Spleen (tissue), 7 donors: ENCODE results near the gene ZNF775.

ENCODE experiments used
- CTCF ChIP-seq, 11 experiments: fragments of 200-600 bp in 7 of 11; fragments of 450-650 bp in 4 of 11; sonication (generic) in 4 of 11; IDR thresholded peaks in 8 of 11; conservative IDR thresholded peaks in 3 of 11; 1 replicate in 7 of 11; 2 replicates in 4 of 11; pipeline versions ENCODE4 v1.4.0 to v1.8.0; 2016 to 2021; ENCODE audit warnings: antibody characterized with exemption in 11 of 11, inconsistent platforms in 4 of 11, mild to moderate bottlenecking in 1 of 11
- POLR2AphosphoS5 ChIP-seq, 3 donors: sonication (generic); formaldehyde crosslinking; IDR thresholded peaks; one replicate each; pipeline ENCODE4 v1.5.1; 2017; ENCODE audit warnings: antibody characterized with exemption in 3 of 3
- donor health status: DM: no; HTN: no; CAD: no; lungs with moderate emphysema.
- donor health status: DM: no; HTN: no; CAD: no.
- donor health status: DM: no; HTN: no; CAD: no.

- TF ChIP-seq CTCF (IDR thresholded peaks at IDR 0.05 in 8 of 11, conservative IDR thresholded peaks at IDR 0.05 in 3 of 11) (no peak), POLR2AphosphoS5 (IDR thresholded peaks at IDR 0.05) (peak in 2 of 3 donors; percentile 51 to 64)
Observed at GRCh38 chr7:150404172-150404804, 25.2 kb downstream of the ZNF775 start.
